ENCODE data around the gene EFEMP2.

Gene EFEMP2

GRCh38 chr11:65900125-65900898, 27.7 kb upstream of the EFEMP2 start, which contains the start of gene FOSL1:
FOSL1 (minus strand) TSS chr11:65900388; CDS start chr11:65900339, 49 bp downstream.
- DNase-seq: peak; percentile 96

DNA sequence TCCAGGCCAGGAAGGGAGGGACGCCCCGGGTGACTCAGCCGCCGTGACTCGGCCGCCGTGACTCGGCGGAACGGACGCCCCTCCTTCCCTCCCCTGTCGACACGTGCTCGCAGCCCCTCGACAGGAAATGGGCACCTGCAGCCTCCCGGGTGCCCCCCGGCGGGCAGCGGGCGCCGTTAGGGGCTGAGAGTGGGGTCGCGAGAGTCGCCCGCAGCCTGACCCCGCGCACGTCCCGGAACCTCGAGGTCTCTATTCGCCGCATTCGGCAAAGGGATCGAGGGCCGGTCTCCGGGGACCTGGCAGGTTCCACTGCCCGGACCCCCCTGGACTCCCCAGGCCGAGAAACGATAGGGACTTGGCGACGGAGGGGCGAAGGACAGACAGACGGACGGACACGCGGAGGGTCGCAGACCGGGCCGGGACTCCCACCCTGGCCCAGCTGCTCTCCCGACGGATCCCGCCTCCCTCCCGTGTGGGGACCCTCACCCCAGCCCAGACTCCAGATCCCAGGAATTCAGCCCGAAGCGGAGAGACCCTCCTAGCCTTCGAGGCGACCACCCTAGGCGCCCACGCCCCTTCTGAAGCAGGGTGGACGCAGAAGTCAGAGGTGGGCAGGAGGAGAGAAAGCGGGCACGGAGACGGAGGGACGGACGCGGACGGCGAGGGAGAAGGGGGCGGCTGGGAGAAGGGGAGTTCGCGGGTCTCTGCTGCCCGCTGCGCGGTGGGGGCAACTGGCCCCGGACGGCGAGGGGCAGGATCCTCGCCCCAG, 26.9 kb upstream of the EFEMP2 start:
- DNase-seq: peak; percentile 87

DNA sequence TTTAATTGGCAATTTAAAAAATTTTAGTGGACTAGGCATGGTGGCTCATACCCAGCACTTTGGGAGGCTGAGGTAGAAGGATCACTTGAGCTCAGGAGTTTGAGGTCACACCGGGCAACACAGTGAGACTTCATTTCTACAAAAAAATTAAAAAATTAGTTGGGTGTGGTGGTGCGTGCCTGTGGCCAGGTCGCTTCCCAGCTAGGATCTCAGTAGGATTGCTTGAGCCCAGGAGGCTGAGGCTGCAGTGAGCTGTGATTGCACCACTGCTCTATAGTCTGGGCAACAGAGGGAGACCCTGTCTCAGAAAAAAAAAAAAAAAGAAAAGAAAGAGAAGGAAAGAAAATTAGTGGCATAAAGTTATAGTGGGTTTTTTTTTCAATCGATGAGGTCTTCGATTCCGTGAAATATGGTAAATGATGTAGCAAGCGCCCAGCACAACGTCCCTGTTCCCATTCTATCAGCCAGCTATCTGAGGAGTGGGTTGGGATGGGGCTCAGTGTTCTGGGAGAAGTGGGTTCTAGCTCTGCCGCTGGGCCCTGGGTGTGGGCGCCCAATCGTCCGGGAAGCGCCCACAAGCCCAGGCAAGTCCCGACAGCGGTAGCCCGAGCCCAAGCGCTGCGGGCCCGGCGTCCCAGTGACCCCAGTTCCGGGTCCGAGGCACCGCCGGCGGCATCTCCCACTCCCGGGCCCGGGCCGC, 26.2 kb upstream of the EFEMP2 start:
- DNase-seq: no peak

- DNase-seq: no peak
Observed at GRCh38 chr11:65897020-65897471, 24.4 kb upstream of the EFEMP2 start.

DNA sequence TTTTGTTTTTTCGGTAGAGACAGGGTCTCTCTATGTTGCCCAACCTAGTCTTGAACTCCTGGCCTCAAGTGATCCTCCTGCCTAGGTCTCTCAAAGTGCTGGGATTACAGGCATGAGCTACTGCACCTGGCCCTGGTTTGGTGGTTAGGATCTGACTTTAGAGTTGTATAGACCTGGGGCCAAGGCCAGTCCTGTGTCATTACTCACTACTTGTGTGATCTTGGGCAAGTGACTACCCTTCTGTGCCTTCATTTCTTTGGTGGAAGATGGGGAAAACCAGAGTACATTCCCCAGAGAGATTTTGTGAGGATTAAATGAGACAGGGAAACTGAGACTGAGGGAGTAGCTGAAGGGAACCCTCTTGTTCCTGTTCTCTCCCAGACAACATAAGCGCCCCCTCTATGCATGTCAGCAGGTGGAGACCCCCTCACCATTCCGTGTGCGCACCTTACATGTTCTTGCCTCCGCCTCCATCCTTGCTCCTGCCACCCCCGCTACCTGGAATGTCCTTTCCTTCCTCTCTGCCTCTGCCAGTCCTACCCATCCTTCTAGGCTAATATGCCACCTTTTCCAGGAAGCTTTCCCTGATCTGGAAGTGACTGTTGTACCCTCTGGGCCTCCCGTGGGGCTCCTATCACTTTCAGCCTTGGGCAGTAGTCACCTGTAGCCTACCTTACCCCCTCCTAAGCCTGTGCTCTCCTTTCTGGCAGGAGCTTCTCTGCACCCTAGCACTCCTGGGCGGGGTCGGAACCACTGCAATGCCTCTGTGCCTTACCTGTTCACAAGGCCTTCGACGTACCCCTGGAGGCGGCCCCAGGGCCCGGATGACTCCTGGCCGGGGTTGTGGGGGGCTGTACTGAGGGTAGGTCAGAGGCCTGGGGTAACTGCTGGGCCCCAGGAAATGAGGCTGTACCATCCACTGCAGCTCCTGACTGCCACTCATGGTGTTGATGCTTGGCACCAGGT, 23.7 kb upstream of the EFEMP2 start:
- peak; percentile 35 for DNase-seq

GRCh38 chr11:65895482-65895981, 22.9 kb upstream of the EFEMP2 start:
- DNase-seq: peak; percentile 4

- peak; percentile 51 for DNase-seq
Observed at GRCh38 chr11:65894034-65894591, 21.5 kb upstream of the EFEMP2 start.

GRCh38 chr11:65892661-65893317, 20.2 kb upstream of the EFEMP2 start:
- peak; percentile 23 for DNase-seq

DNA sequence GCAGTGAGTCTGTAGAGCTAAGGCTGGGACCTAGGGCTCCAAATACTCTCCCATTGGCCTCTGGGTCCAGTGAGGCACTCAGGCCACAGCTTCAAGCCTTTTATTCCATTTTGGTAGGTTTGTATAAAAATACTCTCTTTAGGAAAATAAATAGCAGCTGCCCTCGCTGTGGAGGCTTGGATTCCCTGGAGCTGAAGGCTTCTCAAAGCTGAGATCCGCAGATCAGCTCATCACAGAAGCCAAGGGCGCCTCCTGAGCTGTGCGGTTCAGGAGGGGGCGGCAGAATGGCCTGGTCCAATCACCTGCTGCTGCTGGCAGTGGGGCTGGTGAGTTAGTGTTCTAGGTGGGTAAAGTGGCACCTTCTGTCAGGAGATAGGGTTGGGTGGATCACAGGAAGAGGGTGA, 19.5 kb upstream of the EFEMP2 start:
- peak; percentile 67 for DNase-seq

GRCh38 chr11:65891219-65892136, 18.9 kb upstream of the EFEMP2 start:
- DNase-seq: peak; percentile 54

DNA sequence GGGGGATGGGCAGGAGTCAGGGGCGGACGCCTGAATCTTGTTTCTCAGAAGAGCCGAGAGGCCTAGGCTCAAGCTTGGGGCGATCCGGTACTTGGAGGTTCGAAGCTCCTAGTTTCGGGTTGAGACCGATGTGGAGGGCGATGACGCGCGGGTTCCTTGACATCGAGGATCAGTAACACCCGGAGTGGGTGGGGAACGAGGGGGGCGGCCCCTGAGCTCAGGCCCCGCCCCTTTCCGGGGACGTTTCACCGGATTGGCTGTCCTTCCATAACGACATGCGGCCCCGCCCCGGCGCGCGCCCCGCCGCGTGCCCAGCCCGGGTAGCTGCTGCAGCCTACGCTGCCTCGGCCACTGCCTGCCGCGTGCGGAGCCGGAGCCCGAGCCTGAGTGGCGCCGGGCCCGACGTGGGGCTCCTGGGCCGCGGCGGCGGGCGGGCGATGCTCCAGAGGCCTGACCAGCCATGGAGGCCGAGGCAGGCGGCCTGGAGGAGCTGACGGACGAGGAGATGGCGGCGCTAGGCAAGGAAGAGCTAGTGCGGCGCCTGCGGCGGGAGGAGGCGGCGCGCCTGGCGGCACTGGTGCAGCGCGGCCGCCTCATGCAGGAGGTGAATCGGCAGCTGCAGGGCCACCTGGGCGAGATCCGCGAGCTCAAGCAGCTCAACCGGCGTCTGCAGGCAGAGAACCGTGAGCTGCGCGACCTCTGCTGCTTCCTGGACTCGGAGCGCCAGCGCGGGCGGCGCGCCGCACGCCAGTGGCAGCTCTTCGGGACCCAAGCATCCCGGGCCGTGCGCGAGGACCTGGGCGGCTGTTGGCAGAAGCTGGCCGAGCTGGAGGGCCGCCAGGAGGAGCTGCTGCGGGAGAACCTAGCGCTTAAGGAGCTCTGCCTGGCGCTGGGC, 18.0 kb upstream of the EFEMP2 start, which contains the start of gene CCDC85B:
CCDC85B (plus strand) TSS at position 350 of the 895 bp plus-strand sequence; CDS start at position 461, 111 bp downstream.
- peak; percentile 99 for DNase-seq

DNA sequence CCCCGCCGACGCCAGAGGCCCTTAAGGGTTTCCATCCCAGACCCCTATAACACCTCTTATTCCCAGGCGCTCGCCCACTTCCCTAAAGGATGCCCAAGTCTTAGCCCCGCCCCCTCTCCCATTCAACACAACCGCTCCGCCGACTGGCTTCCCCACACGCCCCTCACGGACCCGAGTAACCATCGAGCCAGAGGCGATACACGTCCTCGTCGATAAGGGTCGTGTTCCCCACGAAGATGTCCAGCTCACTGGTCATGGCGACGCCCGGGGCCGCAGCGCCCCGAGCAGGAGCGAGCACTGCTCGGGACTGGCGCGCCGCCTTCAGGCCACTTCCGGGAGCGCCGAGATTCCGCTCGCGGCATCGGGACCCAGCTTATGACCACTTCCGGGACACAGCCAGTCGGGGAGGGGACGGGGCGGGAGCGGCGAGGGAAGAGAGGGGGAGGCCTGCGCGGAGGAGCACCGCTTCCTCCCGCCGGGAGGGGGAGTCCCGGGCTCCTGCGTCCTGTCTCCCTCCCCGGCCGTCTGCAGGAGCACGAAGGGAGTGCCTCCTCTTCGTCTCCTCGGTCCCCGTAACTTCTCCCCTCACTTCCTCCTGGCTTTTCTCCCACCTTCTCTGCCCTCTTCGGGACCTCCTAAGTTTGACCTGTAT, 15.7 kb upstream of the EFEMP2 start, which contains the start of gene FIBP:
FIBP (minus strand) TSS at position 309 of the 652 bp plus-strand sequence; CDS start at position 256, 53 bp downstream.
- DNase-seq: peak; percentile 98

GRCh38 chr11:65887723-65888162, 15.1 kb upstream of the EFEMP2 start:
- peak; percentile 49 for DNase-seq

GRCh38 chr11:65886826-65887722, 14.5 kb upstream of the EFEMP2 start:
- DNase-seq: no peak

GRCh38 chr11:65885808-65886536, 13.4 kb upstream of the EFEMP2 start:
- DNase-seq: no peak

DNA sequence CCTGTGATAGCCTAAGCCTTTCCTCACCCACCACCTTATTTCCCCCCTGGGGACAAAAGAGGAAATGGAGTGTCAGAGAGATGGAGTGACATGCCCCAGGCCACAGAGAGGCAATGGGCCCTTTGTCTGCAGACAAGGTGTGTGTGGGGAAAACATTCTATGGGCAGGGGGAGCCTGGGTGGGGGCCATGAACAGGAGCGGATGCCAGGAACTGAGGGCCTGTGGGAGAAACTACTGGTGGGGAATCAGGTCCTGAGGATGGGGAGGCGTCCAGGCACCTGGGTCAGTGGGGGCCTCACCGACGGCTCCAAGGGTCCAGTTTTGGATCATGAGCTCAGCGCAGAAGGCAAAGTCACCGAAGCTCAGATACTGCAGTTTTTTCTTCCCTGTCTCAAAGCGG, 12.6 kb upstream of the EFEMP2 start:
- DNase-seq: no peak
